A549 treated with Hydrocortisone at 1 μM for 4 hours (cell line): ENCODE data around the gene NUP42. TPM values are rescaled to one million over a fixed set of nuclear protein-coding genes. Genes with fewer than 3 reads are reported as not detected.

Experiments used
- total RNA-seq: library from RNA; stranded (reverse); fragments of 200-300 nt; extraction: Qiagen RNA extraction; gene quantifications from 5 replicates; pipeline ENCODE4 v1.2.3, GENCODE V29; 2022

The NUP42 gene
- total RNA-seq: 24.8 to 27.8 TPM (median 26.0 TPM) in 5 replicates

DNA sequence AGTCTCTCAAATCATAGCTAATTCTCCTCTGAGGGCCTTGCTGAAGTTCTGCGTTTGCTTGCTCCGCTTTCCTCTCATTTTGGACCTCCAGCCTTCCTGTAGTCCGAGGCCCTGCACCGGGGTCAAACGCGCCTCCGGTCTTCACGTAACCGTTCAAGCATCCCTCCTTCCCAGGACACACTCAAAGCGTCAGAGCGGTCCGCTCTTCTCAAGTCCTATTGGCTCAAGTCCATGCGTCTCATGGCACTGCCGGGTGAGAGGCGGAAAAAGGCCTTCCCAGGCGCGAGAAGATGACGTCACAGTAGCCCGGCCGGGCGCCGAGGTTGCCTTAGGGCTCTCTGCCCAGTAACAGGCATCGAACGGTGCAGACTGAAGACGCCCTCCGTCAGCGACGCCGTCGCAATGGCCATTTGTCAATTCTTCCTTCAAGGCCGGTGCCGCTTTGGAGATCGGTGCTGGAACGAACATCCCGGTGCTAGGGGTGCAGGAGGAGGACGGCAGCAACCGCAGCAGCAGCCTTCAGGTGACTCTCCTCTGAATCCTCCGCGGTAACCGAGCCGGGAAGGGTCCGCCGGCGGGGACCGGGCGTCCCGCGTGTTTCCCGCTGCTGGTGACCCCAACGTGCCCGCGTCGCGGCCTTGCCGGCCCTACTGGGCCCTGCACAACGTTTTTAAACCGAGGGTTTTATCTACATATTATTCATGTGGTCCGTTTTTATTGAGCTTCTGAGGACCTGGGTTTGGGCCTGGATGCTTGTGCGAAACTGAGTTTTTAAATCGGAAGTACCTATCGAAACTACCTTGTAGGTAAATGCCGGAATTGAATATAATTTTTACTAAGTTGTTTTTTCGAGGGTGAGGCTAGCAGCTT, at the start of gene NUP42:
Gene NUP42, plus strand, starts transcription at position 365 of the 870 bp plus-strand sequence. Its CDS starts 38 bp downstream, at position 403.

GRCh38 chr7:23246555-23246954, 64.7 kb downstream of the NUP42 start, which contains the start of gene GPNMB:
TSS of gene GPNMB (plus strand) at chr7:23246775. CDS start at chr7:23246858, 83 bp downstream.

Other genes with a start within 250 kb of the NUP42 start
- gene HYCC1, start 167.9 kb upstream of the NUP42 start, total RNA-seq: 15.0 to 26.0 TPM (median 19.1 TPM) in 5 replicates
- gene KLHL7, start 76.3 kb upstream of the NUP42 start, total RNA-seq: 21.1 to 27.0 TPM (median 25.0 TPM) in 5 replicates
- 2.7 to 3.6 TPM (median 3.1 TPM) in 5 replicates for gene GPNMB, start 64.7 kb downstream of the NUP42 start, total RNA-seq
- 62.2 to 101 TPM (median 94.9 TPM) in 5 replicates for gene MALSU1, start 117.3 kb downstream of the NUP42 start, total RNA-seq